Activated T-cell treated with anti-CD3 and anti-CD28 coated beads, Interleukin-2, amount 50 U/mL, for 72 hours (primary cell): ENCODE results near the gene PROK2. TPM values are rescaled to one million over a fixed set of nuclear protein-coding genes. Genes with fewer than 3 reads are reported as not detected.

Experiments used
- ATAC-seq, 2 donors: fragments of 150-1000 bp; cut with Tn5 transposase; replicated peaks in 1 of 2; 2 replicates each; pipeline ENCODE4 v1.10.0; 2021; ENCODE audit warnings: moderate library complexity in 2 of 2, mild to moderate bottlenecking in 1 of 2
- DNase-seq, 2 donors: peaks; one replicate each; pipeline ENCODE4 v3.0.0; 2021 to 2022; ENCODE audit warnings: mixed read lengths in 1 of 2
- H3K27ac Mint-ChIP-seq: one replicate; pipeline ENCODE4 v1.8.0; 2022; ENCODE audit warnings: mild to moderate bottlenecking, moderate library complexity, mixed read lengths
- H3K27me3 Mint-ChIP-seq: one replicate; pipeline ENCODE4 v1.8.0; 2022; ENCODE audit warnings: low read depth, mixed read lengths
- H3K36me3 Mint-ChIP-seq, 2 donors: one replicate each; pipeline ENCODE4 v1.8.0; 2022; ENCODE audit warnings: mixed read lengths in 2 of 2, mild to moderate bottlenecking in 1 of 2; ENCODE audit not compliant: insufficient read depth in 2 of 2
- H3K4me1 Mint-ChIP-seq: one replicate; pipeline ENCODE4 v1.8.0; 2022; ENCODE audit warnings: low read depth, mixed read lengths
- H3K4me3 Mint-ChIP-seq, 2 donors: one replicate each; pipeline ENCODE4 v1.8.0; 2022; ENCODE audit warnings: mild to moderate bottlenecking in 2 of 2, mixed read lengths in 2 of 2, moderate library complexity in 2 of 2
- H3K9me3 Mint-ChIP-seq, 2 donors: one replicate each; pipeline ENCODE4 v1.8.0; 2022; ENCODE audit warnings: mixed read lengths in 2 of 2
- total RNA-seq, 2 donors: library from RNA; stranded (reverse); gene quantifications; one replicate each; pipeline ENCODE4 v1.2.3, GENCODE V29; 2022

PROK2 gene
- total RNA-seq, 2 donors from 2014 or later, result 0.16 to 0.24 TPM

GRCh38 chr3:71805199-71805598, 20.3 kb upstream of the PROK2 start:
- no peak overlapping the region for H3K4me3 Mint-ChIP-seq
- no peak for ATAC-seq
- H3K27me3 Mint-ChIP-seq, result peaks cover 18% of the 10 kb centered on the region

GRCh38 chr3:71803248-71803647, 18.3 kb upstream of the PROK2 start:
- H3K27me3 Mint-ChIP-seq, result peaks cover 31% of the 10 kb centered on the region
- no peaks in the 10 kb centered on the region for H3K36me3 Mint-ChIP-seq
- no peaks in the 10 kb centered on the region for H3K4me1 Mint-ChIP-seq
- no peak overlapping the region for H3K27ac Mint-ChIP-seq
- H3K4me3 Mint-ChIP-seq, result no peak overlapping the region
- H3K9me3 Mint-ChIP-seq, result no peaks in the 10 kb centered on the region
- DNase-seq (no peak), ATAC-seq (no peak)

More at GRCh38 chr3:71805199-71805598, 20.3 kb upstream of the PROK2 start:
- DNase-seq, result no peak
- no peaks in the 10 kb centered on the region for H3K4me1 Mint-ChIP-seq
- H3K9me3 Mint-ChIP-seq, result no peaks in the 10 kb centered on the region
- H3K27ac Mint-ChIP-seq, result no peak overlapping the region
- no peaks in the 10 kb centered on the region for H3K36me3 Mint-ChIP-seq

- ATAC-seq, result no peak
- Mint-ChIP-seq H3K4me3 (no peak overlapping the region), H3K4me1 (no peaks in the 10 kb centered on the region), H3K9me3 (no peaks in the 10 kb centered on the region), H3K36me3 (no peaks in the 10 kb centered on the region), H3K27ac (no peak overlapping the region), H3K27me3 (peaks cover 31% of the 10 kb centered on the region)
- DNase-seq, result no peak
Measured at GRCh38 chr3:71801986-71802385, 17.0 kb upstream of the PROK2 start.

- no peak overlapping the region for H3K4me3 Mint-ChIP-seq
- peaks cover 31% of the 10 kb centered on the region for H3K27me3 Mint-ChIP-seq
- H3K36me3 Mint-ChIP-seq, result no peaks in the 10 kb centered on the region
- no peak overlapping the region for H3K27ac Mint-ChIP-seq
- DNase-seq (no peak), ATAC-seq (no peak)
- no peaks in the 10 kb centered on the region for H3K4me1 Mint-ChIP-seq
- no peaks in the 10 kb centered on the region for H3K9me3 Mint-ChIP-seq
Measured at GRCh38 chr3:71800023-71800422, 15.1 kb upstream of the PROK2 start.

- Mint-ChIP-seq H3K4me3 (no peak overlapping the region), H3K36me3 (no peaks in the 10 kb centered on the region), H3K9me3 (no peaks in the 10 kb centered on the region), H3K27ac (no peak overlapping the region), H3K4me1 (no peaks in the 10 kb centered on the region), H3K27me3 (peaks cover 24% of the 10 kb centered on the region)
- DNase-seq, result no peak
- ATAC-seq, result no peak
Measured at GRCh38 chr3:71797455-71797854, 12.5 kb upstream of the PROK2 start.

- Mint-ChIP-seq H3K36me3 (no peaks in the 10 kb centered on the region), H3K4me3 (no peak overlapping the region), H3K27me3 (peaks cover 16% of the 10 kb centered on the region), H3K9me3 (no peaks in the 10 kb centered on the region), H3K4me1 (no peaks in the 10 kb centered on the region), H3K27ac (no peak overlapping the region)
- DNase-seq, result no peak
- no peak for ATAC-seq
Measured at GRCh38 chr3:71796290-71796689, 11.3 kb upstream of the PROK2 start.

- no peak for DNase-seq
- ATAC-seq, result no peak
- Mint-ChIP-seq H3K27ac (no peak overlapping the region), H3K4me3 (no peak overlapping the region), H3K36me3 (no peaks in the 10 kb centered on the region), H3K9me3 (no peaks in the 10 kb centered on the region), H3K4me1 (no peaks in the 10 kb centered on the region), H3K27me3 (peaks cover 11% of the 10 kb centered on the region)
Measured at GRCh38 chr3:71791634-71792033, 6.7 kb upstream of the PROK2 start.

GRCh38 chr3:71789922-71790321, 5.0 kb upstream of the PROK2 start:
- ATAC-seq (no peak), DNase-seq (no peak)
- peaks cover 8% of the 10 kb centered on the region for H3K4me1 Mint-ChIP-seq
- no peaks in the 10 kb centered on the region for H3K36me3 Mint-ChIP-seq
- no peak overlapping the region for H3K4me3 Mint-ChIP-seq
- H3K27ac Mint-ChIP-seq, result no peak overlapping the region
- H3K27me3 Mint-ChIP-seq, result peaks cover 24% of the 10 kb centered on the region
- no peaks in the 10 kb centered on the region for H3K9me3 Mint-ChIP-seq

- H3K27me3 Mint-ChIP-seq, result peaks cover 39% of the 10 kb centered on the region
- H3K4me3 Mint-ChIP-seq, result no peak overlapping the region
- no peak for ATAC-seq
Measured at GRCh38 chr3:71787851-71788405, 3.0 kb upstream of the PROK2 start.

GRCh38 chr3:71786551-71786950, 1.6 kb upstream of the PROK2 start:
- peaks cover 15% of the 10 kb centered on the region for H3K4me1 Mint-ChIP-seq
- no peak overlapping the region for H3K4me3 Mint-ChIP-seq
- H3K36me3 Mint-ChIP-seq, result peaks cover 0 to 2% of the 10 kb centered on the region in 2 donors
- no peak overlapping the region for H3K27ac Mint-ChIP-seq
- H3K27me3 Mint-ChIP-seq, result peaks cover 52% of the 10 kb centered on the region
- H3K9me3 Mint-ChIP-seq, result no peaks in the 10 kb centered on the region
- no peak for DNase-seq
- ATAC-seq, result no peak

More at GRCh38 chr3:71787851-71788405, 3.0 kb upstream of the PROK2 start:
- no peak overlapping the region for H3K27ac Mint-ChIP-seq
- H3K4me1 Mint-ChIP-seq, result peaks cover 15% of the 10 kb centered on the region
- no peak for DNase-seq
- peaks cover 0 to 2% of the 10 kb centered on the region in 2 donors for H3K36me3 Mint-ChIP-seq
- no peaks in the 10 kb centered on the region for H3K9me3 Mint-ChIP-seq

GRCh38 chr3:71786217-71786549, 1.2 kb upstream of the PROK2 start:
- no peak for ATAC-seq
- Mint-ChIP-seq H3K4me1 (peaks cover 15% of the 10 kb centered on the region), H3K36me3 (peaks cover 0 to 2% of the 10 kb centered on the region in 2 donors), H3K9me3 (no peaks in the 10 kb centered on the region), H3K27ac (no peak overlapping the region), H3K4me3 (peak overlapping the region; percentile 76 to 80), H3K27me3 (peaks cover 54% of the 10 kb centered on the region)
- DNase-seq, result no peak

GRCh38 chr3:71785532-71786216, 726 bp upstream of the PROK2 start:
- Mint-ChIP-seq H3K4me1 (peaks cover 15% of the 10 kb centered on the region), H3K36me3 (peaks cover 0 to 2% of the 10 kb centered on the region in 2 donors), H3K4me3 (peak overlapping the region; percentile 76 to 80), H3K27me3 (peaks cover 59% of the 10 kb centered on the region), H3K27ac (no peak overlapping the region), H3K9me3 (no peaks in the 10 kb centered on the region)
- no peak for DNase-seq
- peak in 1 of 2 donors; percentile 29 for ATAC-seq

- Mint-ChIP-seq H3K27me3 (peaks cover 67% of the 10 kb centered on the region), H3K4me3 (peak overlapping the region; percentile 84 to 94), H3K27ac (no peak overlapping the region), H3K9me3 (no peaks in the 10 kb centered on the region), H3K4me1 (peaks cover 26% of the 10 kb centered on the region), H3K36me3 (peaks cover 0 to 2% of the 10 kb centered on the region in 2 donors)
- peak in 1 of 2 donors; percentile 2 for DNase-seq
- ATAC-seq, result no peak
Measured at GRCh38 chr3:71784201-71784913, 591 bp downstream of the PROK2 start.
